AG04450 (cell line): ENCODE results near the gene LPIN1. TPM values are rescaled to one million over a fixed set of nuclear protein-coding genes. Genes with fewer than 3 reads are reported as not detected.
"Not testable (repeated sequence)": the region's sequence is repeated elsewhere in the genome, so short reads cannot be mapped to it uniquely, and the experiment has no call there.

Source experiments
- CTCF ChIA-PET: fragments of 300-600, 350-600 bp; formaldehyde crosslinking; extraction: SDS; loops from one replicate; lab custom pipeline; 2022; ENCODE audit warnings: antibody characterized with exemption, inconsistent platforms; lab: Charles Lee
- POLR2A ChIA-PET: fragments of 350-600 bp; formaldehyde crosslinking; extraction: SDS; loops from one replicate; lab custom pipeline; 2021; ENCODE audit warnings: antibody characterized with exemption, inconsistent platforms; lab: Yijun Ruan, JAX
- DNase-seq: peaks from one replicate; pipeline ENCODE4 v3.0.0-alpha.2; 2011; ENCODE audit warnings: low read depth, low spot score
- H3K27ac ChIP-seq: one replicate; pipeline ENCODE4 v1.5.1; 2012; ENCODE audit warnings: low read depth, low read length, control low read depth
- H3K27me3 ChIP-seq: one replicate; pipeline ENCODE4 v1.6.0; 2012; ENCODE audit warnings: low read length; ENCODE audit not compliant: control insufficient read depth, insufficient read depth
- H3K4me3 ChIP-seq: 2 replicates; pipeline ENCODE4 v1.5.1; 2011; ENCODE audit warnings: mild to moderate bottlenecking, low read depth, low read length, control low read depth
- H3K9me3 ChIP-seq: 2 replicates; pipeline ENCODE4 v1.5.1; 2012; ENCODE audit warnings: low read length; ENCODE audit not compliant: control insufficient read depth, insufficient read depth
- polyA plus RNA-seq: library from polyadenylated mRNA; depleted of rRNA; stranded (reverse); fragments of >200 nt; gene quantifications from 2 replicates; pipeline ENCODE4 v1.2.3, GENCODE V29; 2011
- TF ChIP-seq, protein P1 (sequence below): IDR thresholded peaks from 2 replicates; pipeline ENCODE4 v1.5.1; 2011; ENCODE audit warnings: low read depth, low read length, control low read depth, inconsistent platforms

The LPIN1 gene
- polyA plus RNA-seq, 1 experiment = 40.5 TPM

- H3K27ac ChIP-seq = no peak overlapping the region
- DNase-seq = no peak
- CTCF ChIA-PET = no interaction called here
- no peaks in the 10 kb centered on the region for H3K27me3 ChIP-seq
- POLR2A ChIA-PET = no interaction called here
- no peak overlapping the region for H3K4me3 ChIP-seq
- no peaks in the 10 kb centered on the region for H3K9me3 ChIP-seq
- TF ChIP-seq, protein P1, sequence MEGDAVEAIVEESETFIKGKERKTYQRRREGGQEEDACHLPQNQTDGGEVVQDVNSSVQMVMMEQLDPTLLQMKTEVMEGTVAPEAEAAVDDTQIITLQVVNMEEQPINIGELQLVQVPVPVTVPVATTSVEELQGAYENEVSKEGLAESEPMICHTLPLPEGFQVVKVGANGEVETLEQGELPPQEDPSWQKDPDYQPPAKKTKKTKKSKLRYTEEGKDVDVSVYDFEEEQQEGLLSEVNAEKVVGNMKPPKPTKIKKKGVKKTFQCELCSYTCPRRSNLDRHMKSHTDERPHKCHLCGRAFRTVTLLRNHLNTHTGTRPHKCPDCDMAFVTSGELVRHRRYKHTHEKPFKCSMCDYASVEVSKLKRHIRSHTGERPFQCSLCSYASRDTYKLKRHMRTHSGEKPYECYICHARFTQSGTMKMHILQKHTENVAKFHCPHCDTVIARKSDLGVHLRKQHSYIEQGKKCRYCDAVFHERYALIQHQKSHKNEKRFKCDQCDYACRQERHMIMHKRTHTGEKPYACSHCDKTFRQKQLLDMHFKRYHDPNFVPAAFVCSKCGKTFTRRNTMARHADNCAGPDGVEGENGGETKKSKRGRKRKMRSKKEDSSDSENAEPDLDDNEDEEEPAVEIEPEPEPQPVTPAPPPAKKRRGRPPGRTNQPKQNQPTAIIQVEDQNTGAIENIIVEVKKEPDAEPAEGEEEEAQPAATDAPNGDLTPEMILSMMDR = no peak
Observed at GRCh38 chr2:11809586-11810236, 63.3 kb downstream of the LPIN1 start.

- Histone ChIP-seq H3K4me3 (no peak overlapping the region), H3K9me3 (no peaks in the 10 kb centered on the region), H3K27ac (no peak overlapping the region), H3K27me3 (no peaks in the 10 kb centered on the region)
- CTCF ChIA-PET = no interaction called here
- POLR2A ChIA-PET = no interaction called here
- DNase-seq = no peak
- TF ChIP-seq, protein P1 = no peak
Observed at GRCh38 chr2:11810237-11810977, 64.0 kb downstream of the LPIN1 start.

GRCh38 chr2:11811036-11811654, 64.7 kb downstream of the LPIN1 start:
- H3K9me3 ChIP-seq = no peaks in the 10 kb centered on the region
- TF ChIP-seq, protein P1 = no peak
- H3K27me3 ChIP-seq = no peaks in the 10 kb centered on the region
- H3K27ac ChIP-seq = no peak overlapping the region
- H3K4me3 ChIP-seq = no peak overlapping the region
- ChIA-PET POLR2A (interaction anchor here (0.6 kb wide), 1 partner anchor 67 kb away, joined by 3 read pairs; no protein-coding TSS in a partner anchor), CTCF (no interaction called here)
- no peak for DNase-seq

DNA sequence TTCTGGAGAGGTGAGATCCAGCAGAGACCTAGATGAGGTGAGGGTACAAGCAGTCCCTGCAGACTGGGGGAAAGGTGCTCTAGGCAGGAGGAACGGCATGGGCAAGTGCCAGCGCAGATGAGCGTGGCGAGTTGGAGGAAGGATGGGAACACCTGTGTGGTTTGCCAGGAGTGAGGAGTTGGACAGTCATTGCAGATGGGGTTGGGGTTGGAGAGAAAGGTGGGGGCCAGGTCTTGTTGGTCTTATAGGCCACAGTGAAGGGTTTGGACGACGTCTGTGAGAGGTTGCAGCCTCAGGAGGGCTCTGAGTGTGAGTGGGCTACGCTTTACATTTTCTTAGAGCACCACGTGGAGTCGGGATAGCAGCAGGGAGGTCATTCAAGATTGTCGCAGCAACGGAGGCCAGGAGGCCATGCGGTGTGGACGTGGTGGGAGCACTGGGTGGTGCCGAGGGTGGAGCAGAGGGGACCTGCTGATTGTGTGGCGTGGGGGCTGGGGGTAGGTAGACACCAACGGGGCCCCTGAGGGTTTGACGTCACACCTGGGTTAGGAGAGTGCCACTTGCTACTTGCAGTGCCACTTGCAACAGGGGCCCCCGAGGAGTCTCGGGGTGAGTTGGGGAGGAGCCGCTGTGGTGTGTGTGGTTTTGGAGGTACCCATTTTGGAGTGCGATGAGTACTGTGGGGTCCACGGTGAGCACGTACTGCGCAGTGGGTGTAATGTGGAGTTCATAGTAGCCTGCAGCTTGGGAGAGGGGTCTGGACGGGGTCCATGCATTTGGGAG, 66.2 kb downstream of the LPIN1 start:
- Histone ChIP-seq H3K27me3 (no peaks in the 10 kb centered on the region), H3K9me3 (no peaks in the 10 kb centered on the region), H3K27ac (no peak overlapping the region), H3K4me3 (no peak overlapping the region)
- CTCF ChIA-PET = no interaction called here
- no peak for DNase-seq
- POLR2A ChIA-PET = no interaction called here
- TF ChIP-seq, protein P1 = no peak

DNA sequence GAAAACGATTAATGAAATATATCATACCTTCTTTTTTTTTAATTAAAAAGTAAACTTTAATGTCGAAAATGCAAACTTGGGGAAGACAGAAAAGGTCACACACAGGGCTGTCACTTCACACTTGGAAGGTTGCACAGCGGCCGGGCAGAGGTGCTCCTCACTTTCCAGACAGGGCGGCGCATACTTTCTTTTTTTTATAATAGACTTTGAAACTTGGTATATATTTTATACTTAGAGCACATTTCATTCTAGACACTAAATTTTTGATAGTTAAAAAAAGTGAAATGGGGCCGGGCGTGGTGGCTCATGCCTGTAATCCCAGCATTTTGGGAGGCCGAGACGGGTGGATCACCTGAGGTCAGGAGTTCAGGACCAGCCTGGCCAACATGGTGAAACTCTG, 66.9 kb downstream of the LPIN1 start:
- DNase-seq, H3K27me3 ChIP-seq, CTCF ChIA-PET, H3K4me3 ChIP-seq, H3K27ac ChIP-seq, H3K9me3 ChIP-seq, POLR2A ChIA-PET: not testable (repeated sequence)
